Fibroblast of the conjunctiva (primary cell): ENCODE results near the gene OCA2.
"Not testable (repeated sequence)": the region's sequence is repeated elsewhere in the genome, so short reads cannot be mapped to it uniquely, and the experiment has no call there.

ENCODE experiments used
- DNase-seq: peaks from one replicate; pipeline ENCODE4 v3.0.0-alpha.2; 2010; ENCODE audit warnings: low read depth

OCA2 gene

GRCh38 chr15:28098766-28099554, at the start of gene OCA2:
OCA2 (minus strand) TSS chr15:28099315; CDS start chr15:28081874, 17,441 bp downstream.
- peak; percentile 32 for DNase-seq

GRCh38 chr15:28147801-28148200, 48.7 kb upstream of the OCA2 start:
- DNase-seq = no peak

- DNase-seq = not testable (repeated sequence)
Observed at GRCh38 chr15:28145419-28145818, 46.3 kb upstream of the OCA2 start.

- DNase-seq = no peak
Observed at GRCh38 chr15:28140062-28140461, 40.9 kb upstream of the OCA2 start.

- not testable (repeated sequence) for DNase-seq
Observed at GRCh38 chr15:28137408-28138039, 38.4 kb upstream of the OCA2 start.

- DNase-seq = not testable (repeated sequence)
Observed at GRCh38 chr15:28136236-28136904, 37.3 kb upstream of the OCA2 start.

- DNase-seq = no peak
Observed at GRCh38 chr15:28133281-28133680, 34.2 kb upstream of the OCA2 start.

GRCh38 chr15:28132524-28133275, 33.6 kb upstream of the OCA2 start:
- DNase-seq = no peak

GRCh38 chr15:28131946-28132345, 32.8 kb upstream of the OCA2 start:
- DNase-seq = no peak

- DNase-seq = no peak
Observed at GRCh38 chr15:28131400-28131799, 32.3 kb upstream of the OCA2 start.

GRCh38 chr15:28130651-28131050, 31.5 kb upstream of the OCA2 start:
- no peak for DNase-seq

- DNase-seq = no peak
Observed at GRCh38 chr15:28129231-28129848, 30.2 kb upstream of the OCA2 start.

GRCh38 chr15:28128031-28128430, 28.9 kb upstream of the OCA2 start:
- DNase-seq = no peak

- DNase-seq = no peak
Observed at GRCh38 chr15:28127036-28127435, 27.9 kb upstream of the OCA2 start.

GRCh38 chr15:28125673-28126651, 26.8 kb upstream of the OCA2 start:
- DNase-seq = peak; percentile 44

- no peak for DNase-seq
Observed at GRCh38 chr15:28124841-28125240, 25.7 kb upstream of the OCA2 start.

- peak; percentile 47 for DNase-seq
Observed at GRCh38 chr15:28123408-28124023, 24.4 kb upstream of the OCA2 start.

- DNase-seq = no peak
Observed at GRCh38 chr15:28122038-28122949, 23.2 kb upstream of the OCA2 start.

- not testable (repeated sequence) for DNase-seq
Observed at GRCh38 chr15:28121577-28121976, 22.5 kb upstream of the OCA2 start.
